SKM-1 treated with dmso at 0.1 percent for 144 hours (cell line): Measurements from ENCODE around the gene UGT3A2.

Source experiments
- DNase-seq: peaks from one replicate; lab custom pipeline; 2025; ENCODE audit not compliant: unreplicated experiment; lab: John Stamatoyannopoulos, UW

Gene UGT3A2, protein sequence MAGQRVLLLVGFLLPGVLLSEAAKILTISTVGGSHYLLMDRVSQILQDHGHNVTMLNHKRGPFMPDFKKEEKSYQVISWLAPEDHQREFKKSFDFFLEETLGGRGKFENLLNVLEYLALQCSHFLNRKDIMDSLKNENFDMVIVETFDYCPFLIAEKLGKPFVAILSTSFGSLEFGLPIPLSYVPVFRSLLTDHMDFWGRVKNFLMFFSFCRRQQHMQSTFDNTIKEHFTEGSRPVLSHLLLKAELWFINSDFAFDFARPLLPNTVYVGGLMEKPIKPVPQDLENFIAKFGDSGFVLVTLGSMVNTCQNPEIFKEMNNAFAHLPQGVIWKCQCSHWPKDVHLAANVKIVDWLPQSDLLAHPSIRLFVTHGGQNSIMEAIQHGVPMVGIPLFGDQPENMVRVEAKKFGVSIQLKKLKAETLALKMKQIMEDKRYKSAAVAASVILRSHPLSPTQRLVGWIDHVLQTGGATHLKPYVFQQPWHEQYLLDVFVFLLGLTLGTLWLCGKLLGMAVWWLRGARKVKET

DNA sequence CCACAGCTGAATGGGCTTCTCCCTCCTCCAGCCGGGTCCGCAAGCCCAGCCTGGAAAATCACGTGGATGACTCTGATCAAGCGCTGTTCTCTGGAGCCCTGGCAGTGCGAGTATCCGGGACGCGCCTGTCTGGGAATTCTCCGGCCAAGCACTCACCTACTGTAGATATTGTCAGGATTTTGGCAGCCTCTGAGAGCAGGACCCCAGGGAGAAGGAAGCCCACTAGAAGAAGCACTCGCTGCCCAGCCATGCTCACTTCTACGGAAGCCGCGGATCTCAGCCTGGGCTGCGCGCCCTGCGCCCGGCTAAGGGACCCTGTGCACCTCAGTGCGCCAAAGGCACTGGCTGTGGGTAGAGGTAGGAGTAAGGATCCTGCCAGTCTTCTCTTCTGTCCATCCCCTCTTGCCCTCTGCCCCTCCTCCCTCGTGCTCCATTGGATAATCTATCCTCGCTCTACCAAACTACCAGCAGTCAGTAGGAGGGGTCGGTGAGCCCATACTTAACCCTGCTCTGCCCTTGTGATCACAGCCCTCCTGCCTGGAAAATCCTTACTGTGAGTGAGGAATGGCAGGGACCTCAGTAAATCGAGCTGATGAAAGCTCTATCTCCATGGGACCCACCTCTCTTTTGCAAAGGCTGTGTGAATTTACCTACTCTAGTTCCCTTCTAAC lies at the start of gene UGT3A2:
Gene UGT3A2, minus strand, starts transcription at position 343 of the 671 bp plus-strand sequence. Its CDS starts 93 bp downstream, at position 250.
- no peak for DNase-seq

DNA sequence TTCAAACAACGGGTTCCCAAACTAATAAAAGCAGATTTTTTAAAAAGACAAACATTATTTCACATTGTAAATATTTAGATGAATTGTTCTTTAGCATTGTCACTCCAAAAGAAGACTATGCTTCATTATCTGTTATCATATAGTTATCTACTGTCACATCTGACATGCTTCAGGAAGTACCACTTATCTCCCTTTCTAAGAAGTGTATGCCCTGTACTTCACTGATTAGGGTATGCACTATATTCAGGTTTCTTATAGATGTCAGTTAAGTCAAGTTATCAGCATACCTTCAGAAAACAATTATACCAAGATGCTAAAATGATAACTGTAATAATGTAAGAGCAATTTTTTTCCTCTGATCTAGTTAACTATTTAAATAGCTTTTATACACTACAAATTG lies 44.6 kb upstream of the UGT3A2 start:
- DNase-seq: no peak

DNA sequence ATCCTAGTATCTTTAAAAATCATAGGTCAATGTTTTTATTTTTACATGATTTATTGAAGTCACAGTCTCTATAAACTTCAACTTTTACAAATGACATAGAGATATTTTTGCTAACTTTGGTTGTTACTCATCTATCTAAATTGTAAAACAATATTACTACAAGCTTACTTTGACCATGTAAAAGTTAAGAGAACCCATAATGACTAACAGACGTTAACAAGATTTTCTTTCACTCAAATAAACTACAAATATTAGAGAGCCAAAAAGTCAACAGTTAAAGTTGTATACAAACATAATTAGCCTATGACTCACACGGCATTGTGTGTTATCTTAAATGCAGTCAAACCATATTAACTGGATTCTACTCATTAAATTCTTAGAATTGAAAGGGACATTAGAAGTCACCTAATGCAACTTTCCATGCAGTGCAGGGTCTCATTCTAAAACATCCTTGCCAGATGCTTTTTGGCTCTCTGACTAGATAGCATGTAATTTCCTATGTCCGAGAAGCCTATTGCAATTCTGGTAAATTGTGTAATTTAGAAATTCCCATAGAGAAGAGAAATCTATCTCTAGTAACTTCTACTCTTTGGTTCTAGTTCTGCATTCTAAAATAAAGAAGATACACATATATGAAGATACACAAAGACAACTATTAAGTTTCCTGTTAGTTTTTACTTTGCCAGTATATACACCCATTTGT lies 42.2 kb upstream of the UGT3A2 start:
- no peak for DNase-seq

DNA sequence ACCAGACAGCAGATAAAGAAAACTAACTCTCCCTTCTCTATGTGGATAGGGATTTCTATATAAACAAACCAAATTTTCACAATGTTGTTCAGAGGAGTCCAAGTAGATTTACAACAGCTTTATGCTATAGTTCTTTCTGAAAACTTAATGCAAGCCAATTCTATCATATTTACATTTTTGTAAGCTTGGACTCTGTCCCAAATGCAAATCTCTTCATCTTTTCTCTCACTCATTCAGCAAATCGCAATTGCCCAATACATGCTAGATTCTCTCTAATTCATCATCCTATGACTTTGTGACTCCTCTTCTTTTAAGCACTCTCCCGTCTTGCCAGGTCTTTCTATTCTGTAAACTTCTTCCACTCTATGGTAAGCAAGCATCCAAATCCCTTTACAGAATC lies 39.1 kb upstream of the UGT3A2 start:
- DNase-seq: no peak

DNA sequence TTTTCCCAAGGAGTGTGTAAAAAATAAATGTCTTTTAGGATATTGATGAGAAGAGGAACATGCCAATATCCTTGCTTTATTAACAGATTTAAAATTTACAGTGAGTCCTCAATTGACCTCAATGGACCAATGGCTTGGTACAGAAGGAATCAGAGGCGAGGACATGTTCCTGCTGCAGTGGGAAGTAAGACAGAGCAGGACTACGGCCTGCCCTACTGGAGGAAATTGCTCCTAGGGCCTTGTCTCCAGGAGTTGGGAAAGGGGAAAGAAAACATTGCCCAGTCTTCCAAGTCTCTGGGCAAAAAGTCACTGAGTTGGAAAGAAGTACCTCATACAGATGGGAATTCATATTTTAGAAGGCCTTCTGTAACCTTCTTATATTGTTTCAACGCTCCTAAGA lies 33.1 kb upstream of the UGT3A2 start:
- no peak for DNase-seq

DNA sequence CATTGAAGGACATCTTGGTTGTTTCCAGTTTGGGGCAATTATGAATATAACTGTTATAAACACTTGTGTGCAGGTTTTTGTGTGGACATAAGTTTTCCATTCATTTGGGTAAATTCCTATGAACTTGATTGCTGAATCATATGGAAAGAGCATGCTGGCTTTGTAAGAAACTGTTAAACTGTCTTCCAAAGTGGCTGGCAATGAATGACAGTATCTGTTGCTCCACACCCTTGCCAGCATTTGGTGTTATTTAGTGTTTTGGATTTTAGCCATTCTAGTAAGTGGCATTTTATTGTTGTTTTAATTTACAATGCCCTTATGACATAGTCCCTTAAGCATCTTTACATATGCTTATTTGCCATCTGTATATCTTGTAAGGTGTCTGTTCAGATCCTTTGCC lies 29.8 kb upstream of the UGT3A2 start:
- DNase-seq: no peak

DNA sequence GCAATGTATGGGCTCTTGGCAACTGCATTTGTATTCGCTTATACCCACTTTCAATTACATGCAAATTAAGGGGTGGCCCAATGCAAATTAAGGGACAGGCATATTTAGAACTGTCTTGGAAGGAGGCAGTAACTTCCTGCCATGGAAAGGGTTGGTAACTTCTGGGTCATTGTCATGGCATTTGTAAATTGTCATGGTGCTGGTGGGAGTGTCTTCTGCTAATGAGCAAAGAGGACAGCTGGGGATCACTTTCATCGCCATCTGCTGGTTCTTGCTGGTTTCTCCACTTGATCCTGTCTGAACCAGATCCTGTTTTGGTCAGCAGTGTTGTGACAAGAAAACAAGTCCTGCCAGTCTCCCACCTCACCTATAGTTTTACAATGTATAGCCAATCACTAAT lies 23.3 kb upstream of the UGT3A2 start:
- peak; percentile 19 for DNase-seq

DNA sequence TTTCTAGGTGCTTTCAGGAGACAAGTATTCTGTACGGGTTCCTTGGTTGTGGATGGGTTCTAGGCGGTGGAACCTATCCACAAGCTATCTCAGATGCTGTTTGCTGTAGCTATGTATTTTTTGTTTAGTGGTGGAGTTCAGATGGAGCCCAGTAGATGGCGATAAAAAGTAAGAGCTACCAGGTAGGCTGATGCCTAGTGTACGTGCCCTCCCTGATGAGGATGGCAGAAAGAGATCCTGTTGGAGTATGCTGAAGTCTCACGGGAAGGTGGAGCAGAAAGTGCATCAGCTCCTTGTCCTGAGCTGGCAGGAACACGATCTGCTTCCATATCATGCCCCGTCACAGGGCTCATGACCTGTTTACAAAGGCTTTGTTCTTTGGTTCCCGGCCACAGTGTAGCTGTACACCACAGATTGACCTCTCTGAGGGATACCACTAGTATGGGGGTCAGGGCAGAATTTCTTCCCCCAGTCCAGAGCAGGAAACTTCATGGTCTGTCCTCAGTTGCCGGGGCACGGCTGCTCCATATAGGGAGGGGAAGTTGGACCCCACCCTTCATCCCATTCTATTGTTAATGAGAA lies 12.6 kb upstream of the UGT3A2 start:
- peak; percentile 35 for DNase-seq

DNA sequence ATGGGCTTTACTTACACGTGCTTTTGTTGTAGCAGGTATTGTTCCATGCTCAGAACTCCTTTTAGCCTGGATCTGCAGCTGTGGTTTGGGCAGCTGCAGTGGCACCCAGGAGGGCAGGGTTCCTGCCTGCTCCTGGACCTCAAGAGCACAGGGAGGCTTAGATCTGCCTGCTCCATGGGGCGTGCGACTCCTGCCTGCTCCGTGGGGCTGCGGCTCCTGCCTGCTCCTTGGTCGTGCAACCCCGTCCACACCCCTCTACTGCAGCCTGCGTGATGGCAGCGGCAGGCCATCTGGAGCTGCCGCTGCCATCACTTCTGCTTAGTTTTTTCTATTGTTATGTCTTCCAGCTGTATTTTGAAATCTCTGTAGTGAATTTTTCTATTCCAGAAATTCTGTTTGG lies 11.7 kb upstream of the UGT3A2 start:
- DNase-seq: no peak

DNA sequence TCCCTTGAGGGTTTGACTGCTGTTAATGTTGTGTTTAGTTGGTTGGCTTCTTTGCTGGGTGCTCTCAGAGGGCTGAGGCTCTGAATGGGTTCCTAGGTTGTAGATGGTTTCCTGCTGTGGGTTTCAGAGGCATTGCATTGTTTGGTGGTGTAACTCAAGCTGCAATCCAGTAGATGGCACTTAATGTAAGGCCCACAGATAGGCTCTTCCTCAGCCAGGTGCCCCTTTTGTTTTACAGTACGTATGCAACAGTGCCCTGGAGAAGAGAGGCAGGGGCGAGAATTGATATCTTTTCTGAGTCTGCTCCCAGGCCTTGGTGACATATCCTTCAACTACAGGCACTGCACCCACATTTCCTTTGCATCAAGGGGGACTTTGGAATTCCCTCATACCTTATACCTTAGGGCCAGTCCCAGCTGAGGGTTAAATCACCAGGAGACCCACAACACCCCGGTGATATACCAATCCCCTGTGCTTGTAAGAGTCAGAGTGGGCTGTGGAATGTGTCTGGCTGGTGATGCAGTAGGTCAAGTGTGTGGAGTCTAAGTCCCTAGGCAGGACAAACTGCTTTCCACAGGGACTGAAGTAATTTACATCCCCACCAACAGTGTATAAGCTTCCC lies 7.0 kb upstream of the UGT3A2 start:
- DNase-seq: peak; percentile 28

DNA sequence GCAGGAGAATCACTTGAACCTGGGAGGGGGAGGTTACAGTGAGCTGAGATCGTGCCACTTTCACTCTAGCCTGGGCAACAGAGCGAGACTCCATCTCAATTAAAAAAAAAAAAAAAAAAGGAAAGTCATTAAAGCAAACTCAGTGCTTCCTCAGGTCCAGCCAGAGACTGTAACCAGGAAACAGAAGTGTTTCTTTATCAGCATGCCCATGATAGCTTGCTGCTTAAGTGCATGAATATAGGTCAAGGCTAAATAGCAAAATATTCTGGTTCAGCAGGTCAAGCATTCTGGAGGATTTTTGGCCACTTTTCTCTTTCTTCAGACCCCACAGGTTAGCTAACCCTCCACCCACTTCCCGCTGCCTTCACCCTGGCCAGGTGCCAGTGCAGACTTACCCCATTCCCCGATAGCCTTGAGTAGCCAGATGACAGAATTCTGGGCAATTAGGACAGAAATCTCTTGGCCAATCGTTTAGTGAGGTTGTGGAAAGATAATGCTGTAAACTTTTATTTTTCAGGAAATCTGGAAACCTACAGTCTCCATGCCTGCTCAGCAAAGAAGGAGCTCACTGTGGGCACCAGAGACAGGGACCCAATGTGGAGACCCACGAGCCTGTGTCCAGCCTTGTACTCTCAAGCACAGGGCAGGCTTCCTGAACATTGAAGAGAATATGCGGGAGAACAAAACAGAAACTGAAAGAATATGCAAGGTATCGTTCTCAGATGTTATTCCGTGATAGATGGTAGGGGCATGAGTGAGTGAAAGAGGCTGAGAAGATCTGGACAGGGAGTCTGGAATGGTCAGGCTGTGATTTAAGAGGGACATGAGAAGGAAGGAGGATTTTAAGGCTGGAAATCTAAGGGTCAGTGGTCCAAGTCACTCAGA lies 4.2 kb upstream of the UGT3A2 start:
- DNase-seq: no peak

DNA sequence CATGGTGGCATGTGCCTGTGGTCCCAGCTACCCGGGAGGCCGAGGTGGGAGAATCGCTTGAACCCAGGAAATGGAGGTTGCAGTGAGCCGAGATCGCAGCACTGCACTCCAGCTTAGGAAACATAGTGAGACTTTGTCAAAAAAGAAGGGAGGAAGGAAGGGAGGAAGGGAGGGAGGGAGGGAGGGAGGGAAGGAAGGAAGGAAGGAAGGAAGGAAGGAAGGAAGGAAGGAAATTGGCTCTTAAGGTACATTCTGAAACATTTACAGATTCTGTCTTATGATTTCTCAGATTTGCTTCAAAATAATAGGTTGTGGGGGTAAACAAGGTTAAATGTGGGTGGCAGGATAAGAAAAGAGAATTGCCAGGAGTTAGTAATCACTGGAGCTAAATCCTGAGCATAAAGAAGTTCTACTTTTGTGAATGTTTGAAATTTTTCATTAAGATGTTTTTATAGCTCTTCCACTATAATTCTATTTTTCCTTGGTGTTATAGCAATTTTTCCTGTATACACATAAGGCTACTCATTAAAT lies 2.1 kb upstream of the UGT3A2 start:
- DNase-seq: no peak

DNA sequence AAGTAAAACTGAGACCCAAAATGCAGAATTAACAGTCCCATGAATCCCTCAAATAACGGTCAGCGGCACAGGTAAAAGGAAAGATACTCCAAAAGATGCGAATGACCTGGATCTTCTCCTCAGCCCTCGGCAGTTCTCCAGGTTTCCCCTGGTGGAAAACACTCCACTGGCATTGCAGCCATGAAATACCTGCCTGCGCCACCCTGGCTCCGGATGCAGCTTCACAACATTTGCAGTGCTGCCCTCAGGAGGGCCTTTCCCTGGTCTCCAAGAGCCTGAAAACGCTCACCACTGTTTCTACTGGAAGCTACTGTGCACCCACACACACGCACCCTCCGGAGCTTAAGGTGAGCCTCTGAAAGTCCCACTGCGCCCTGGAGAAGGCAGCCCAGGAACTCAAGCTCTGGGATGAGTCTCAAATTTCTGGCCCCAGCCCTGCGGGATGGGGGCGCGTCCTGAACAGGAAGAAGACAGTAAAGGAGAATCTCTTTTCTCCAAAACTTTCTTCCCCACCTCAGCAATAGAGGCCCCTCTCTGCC lies 612 bp downstream of the UGT3A2 start:
- DNase-seq: no peak

DNA sequence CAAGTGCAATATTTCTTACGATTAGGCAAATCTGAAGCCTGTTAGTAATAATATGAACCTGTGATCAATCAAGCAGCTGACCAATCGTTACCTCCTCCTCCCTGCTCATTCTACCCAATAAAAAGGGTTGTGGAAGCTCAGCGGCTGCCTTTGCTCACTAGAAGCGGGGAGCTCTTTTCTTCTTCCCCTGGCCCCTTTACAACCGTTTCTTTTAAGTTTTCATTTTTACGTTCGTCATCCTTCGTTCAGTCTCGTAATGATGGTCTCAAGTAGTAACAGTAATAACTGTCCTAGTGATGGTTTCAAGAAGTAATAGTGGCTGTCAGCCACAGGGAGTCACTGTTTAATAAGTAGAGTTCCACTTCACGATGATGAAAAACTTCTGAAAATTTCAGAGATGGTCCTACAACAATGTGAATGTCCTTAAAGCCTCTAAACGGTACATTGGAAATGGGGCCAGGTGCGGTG lies 6.2 kb downstream of the UGT3A2 start:
- DNase-seq: no peak

DNA sequence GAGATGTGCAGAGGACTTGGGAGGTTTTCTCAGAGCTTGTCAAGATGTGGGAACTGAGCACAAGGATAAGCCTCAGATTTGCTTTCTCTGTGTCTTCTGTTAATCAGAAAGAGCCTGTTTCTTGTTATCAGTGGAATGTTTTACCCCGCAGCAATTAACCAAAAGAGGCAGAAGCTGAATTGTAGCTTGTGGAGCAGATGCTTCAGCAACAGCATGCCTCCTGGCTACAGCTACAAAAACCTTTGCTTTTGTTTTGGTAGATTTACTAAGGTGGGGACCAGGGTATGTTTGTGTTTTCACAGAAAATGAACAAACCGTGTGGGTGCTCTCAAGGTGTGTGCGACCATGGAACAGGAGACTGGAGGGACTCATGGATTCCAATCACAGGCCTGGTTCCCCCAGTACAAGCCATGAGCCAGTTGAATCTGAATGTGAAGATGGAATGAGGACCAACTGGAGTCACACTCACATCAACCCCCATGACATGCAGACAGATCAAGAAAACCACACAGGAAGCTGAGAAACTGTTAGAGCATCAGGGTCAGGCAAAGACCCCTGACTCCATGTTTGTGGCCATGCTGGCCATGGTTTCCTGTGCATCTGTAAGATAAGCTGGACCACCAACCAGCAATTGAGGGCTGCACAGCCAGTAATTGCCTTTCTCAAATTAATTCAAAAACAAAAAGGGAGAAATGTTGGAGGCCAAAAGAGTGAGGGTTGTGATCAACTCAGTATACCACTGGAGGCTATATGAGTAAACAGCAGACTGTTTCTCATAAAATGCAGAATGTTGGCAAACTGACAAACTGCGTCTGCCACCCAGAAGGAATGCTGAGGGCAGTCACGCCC lies 6.9 kb downstream of the UGT3A2 start:
- no peak for DNase-seq

DNA sequence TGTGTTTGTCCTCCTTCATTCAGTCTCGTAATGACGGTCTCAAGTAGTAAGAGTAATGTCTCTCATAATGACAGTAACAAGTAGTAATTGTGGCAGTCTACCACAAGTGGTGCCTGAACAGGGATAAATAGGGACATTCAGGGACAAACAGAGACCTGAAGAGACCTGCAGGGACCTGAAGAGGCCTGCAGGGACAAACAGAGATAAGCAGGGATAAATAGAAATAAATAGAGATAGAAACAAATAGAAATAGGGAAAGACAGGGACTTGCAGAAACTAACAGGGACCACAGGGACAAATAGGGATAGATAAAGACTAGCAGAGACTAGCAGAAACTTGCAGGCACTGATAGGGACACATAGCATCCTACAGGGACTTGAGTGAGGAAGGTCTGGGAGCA lies 7.9 kb downstream of the UGT3A2 start:
- DNase-seq: no peak

DNA sequence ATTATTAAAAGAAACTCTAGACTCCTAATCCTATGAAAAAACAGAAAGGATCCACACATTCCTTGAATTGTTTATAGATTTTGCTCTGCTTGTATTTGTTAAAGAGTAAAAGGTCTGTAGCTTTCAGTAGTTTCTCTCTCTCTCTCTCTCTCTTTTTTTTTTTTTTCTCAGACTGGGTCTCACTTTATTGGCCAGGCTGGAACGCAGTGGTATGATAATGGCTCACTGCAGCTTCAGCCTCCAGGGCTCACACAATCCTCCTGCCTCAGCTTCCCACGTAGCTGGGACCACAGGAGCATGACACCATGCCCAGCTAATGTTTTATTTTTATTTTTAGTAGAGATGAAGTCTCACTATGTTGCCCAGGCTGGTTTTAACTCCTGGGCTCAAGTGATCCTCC lies 9.3 kb downstream of the UGT3A2 start:
- DNase-seq: no peak

DNA sequence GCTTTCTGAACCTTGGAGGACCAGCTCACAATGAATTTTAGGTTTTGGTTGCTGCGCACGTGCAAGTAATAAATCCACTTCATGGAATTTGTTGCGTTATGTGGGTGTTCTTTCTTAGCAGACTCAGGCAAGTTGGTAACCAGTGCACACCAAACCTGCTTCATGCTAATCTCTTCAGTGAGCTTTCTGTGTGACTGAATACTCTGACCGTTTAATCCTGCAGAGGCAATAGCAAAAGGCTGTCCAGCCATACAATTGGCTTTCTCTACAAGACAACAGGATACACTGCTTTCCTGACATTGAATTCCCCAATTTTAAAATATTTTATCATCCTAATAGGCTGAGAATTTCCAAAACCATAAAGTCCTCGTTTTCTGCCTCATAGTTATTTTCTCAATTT lies 10.3 kb downstream of the UGT3A2 start:
- DNase-seq: no peak
